Ovary (tissue), 9 donors: ENCODE data around the gene PNMA6E. TPM values are rescaled to one million over a fixed set of nuclear protein-coding genes. Genes with fewer than 3 reads are reported as not detected.

Experiments
- DNase-seq, 5 donors: peaks; one replicate each; pipeline ENCODE4 v3.0.0-alpha.2; 2019 to 2020
- H3K27ac ChIP-seq, 2 donors: fragments of 200-600 bp; one replicate each; pipeline versions ENCODE4 v1.5.1 to v1.8.0; 2019 to 2022
- H3K27me3 ChIP-seq: fragments of 200-600 bp; one replicate; pipeline ENCODE4 v1.8.0; 2022
- H3K36me3 ChIP-seq: fragments of 200-600 bp; sonication (generic); one replicate; pipeline ENCODE4 v1.5.1; 2019
- H3K4me1 ChIP-seq: one replicate; pipeline ENCODE4 v1.8.1; 2013; ENCODE audit warnings: mild to moderate bottlenecking, moderate library complexity; ENCODE audit not compliant: insufficient read depth
- H3K4me3 ChIP-seq: fragments of 200-600 bp; sonication (generic); one replicate; pipeline ENCODE4 v1.5.1; 2017
- H3K9me3 ChIP-seq, 2 donors: fragments of 200-600 bp in 1 of 2; sonication (generic) in 1 of 2; one replicate each; pipeline versions ENCODE4 v1.5.1 to v1.8.1; 2013 to 2019; ENCODE audit warnings: mild to moderate bottlenecking in 1 of 2, moderate library complexity in 1 of 2
- EP300 ChIP-seq: sonication (generic); formaldehyde crosslinking; IDR thresholded peaks from one replicate; pipeline ENCODE4 v1.6.1; 2017; ENCODE audit warnings: antibody characterized with exemption
- POLR2A ChIP-seq: fragments of 450-650 bp; IDR thresholded peaks from one replicate; pipeline ENCODE4 v1.6.1; 2017; ENCODE audit warnings: antibody characterized with exemption, mild to moderate bottlenecking, moderate library complexity
- WGBS, 3 donors: extraction: QIAGEN DNeasy Blood & Tissue Kit in 1 of 3; methylation state at CpG; one replicate each; pipeline versions ENCODE4 v1.1.5 to v1.1.7; 2013 to 2017; 5-methylcytosine and 5-hydroxymethylcytosine counted together
- intact Hi-C, 4 donors: fragments of 100-400 bp; cut with DNase I; formaldehyde crosslinking; loops; one replicate each; pipeline versions ENCODE4 v1.11.0 to v1.15.1; 2022 to 2023
- polyA plus RNA-seq, 2 donors: library from polyadenylated mRNA; stranded (reverse); fragments of 200-250 nt in 1 of 2; fragments of 350-450 nt in 1 of 2; fragmentation: Illumina TruSeq in 1 of 2; extraction: RNeasy Lipid Tissue Mini Kit (QIAGEN cat#74804) in 1 of 2; gene quantifications; one replicate each; pipeline ENCODE4 v1.2.3, GENCODE V29; 2013 to 2014
- total RNA-seq, 7 donors: library from RNA; depleted of rRNA in 2 of 7; stranded (reverse); fragments of >200 nt in 2 of 7; fragmentation: NEBNext Ultra II Directional in 3 of 7; extraction: Animal tissue kit (Norgen Biotek cat#: 25700) in 3 of 7; gene quantifications; one replicate each; pipeline versions ENCODE4 v1.1.0 to v1.2.4, GENCODE V29; 2016 to 2023
- TF ChIP-seq, protein P1 (sequence below), 3 donors: fragments of 450-650 bp in 2 of 3; fragments of 200-600 bp in 1 of 3; IDR thresholded peaks; one replicate each; pipeline versions ENCODE4 v1.5.1 to v1.8.0; 2016 to 2022; ENCODE audit warnings: antibody characterized with exemption in 3 of 3, mild to moderate bottlenecking in 1 of 3
- donor health status: DM: no; HTN: no; CAD: no; lungs with moderate emphysema.
- donor health status: DM: no; HTN: no; CAD: no.
- donor health status: Bipolar disorder and iron deficiency.
- donor health status: DM: yes; HTN: yes; CAD: no.
- donor health status: DM: no; HTN: no; CAD: no.
- donor health status: DM: yes; HTN: yes; CAD: no.

PNMA6E gene
- total and polyA plus RNA-seq, 9 donors: 0.10 to 3.5 (median 2.5) TPM

DNA sequence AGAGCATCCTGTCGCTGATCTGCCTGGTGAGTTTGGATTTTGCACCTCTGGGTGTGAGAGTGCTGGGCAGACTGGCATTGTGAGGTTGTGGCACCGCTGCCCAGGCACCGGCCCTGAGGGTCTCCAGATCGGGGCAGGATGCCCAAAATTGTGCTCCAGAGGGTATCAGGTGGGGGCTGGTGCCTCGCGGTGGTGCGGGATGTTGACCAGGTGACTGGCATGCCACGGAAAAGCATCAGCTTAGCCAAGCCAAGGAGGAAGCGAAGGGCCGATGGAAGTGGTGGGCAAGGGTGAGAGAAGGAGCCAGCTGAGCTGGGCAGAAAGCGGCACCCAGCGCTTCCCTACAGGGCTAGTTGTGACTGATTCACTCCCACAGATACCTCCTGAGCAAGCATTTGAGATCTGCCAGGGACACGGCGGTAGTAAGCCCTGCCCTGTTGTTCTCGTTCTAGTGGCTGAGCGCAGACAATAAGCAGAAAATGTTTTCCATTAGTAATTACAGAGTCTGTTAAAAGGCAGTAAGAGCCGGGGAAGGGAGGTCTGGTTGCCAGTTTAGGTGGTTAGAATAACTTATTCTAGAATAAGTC is 10.9 kb upstream of the PNMA6E start:
- Histone ChIP-seq H3K4me3 (peak overlapping the region; percentile 52), H3K4me1 (no peaks in the 10 kb centered on the region), H3K27me3 (no peaks in the 10 kb centered on the region), H3K36me3 (no peaks in the 10 kb centered on the region), H3K27ac (peak overlapping the region; percentile 42 to 44), H3K9me3 (no peaks in the 10 kb centered on the region)
- TF ChIP-seq, protein P1, sequence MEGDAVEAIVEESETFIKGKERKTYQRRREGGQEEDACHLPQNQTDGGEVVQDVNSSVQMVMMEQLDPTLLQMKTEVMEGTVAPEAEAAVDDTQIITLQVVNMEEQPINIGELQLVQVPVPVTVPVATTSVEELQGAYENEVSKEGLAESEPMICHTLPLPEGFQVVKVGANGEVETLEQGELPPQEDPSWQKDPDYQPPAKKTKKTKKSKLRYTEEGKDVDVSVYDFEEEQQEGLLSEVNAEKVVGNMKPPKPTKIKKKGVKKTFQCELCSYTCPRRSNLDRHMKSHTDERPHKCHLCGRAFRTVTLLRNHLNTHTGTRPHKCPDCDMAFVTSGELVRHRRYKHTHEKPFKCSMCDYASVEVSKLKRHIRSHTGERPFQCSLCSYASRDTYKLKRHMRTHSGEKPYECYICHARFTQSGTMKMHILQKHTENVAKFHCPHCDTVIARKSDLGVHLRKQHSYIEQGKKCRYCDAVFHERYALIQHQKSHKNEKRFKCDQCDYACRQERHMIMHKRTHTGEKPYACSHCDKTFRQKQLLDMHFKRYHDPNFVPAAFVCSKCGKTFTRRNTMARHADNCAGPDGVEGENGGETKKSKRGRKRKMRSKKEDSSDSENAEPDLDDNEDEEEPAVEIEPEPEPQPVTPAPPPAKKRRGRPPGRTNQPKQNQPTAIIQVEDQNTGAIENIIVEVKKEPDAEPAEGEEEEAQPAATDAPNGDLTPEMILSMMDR (IDR thresholded peaks at IDR 0.05): no peak
- TF ChIP-seq EP300 (no peak), POLR2A (no peak)
- DNase-seq: no peak
- 44 to 65% (median 57%) methylated on average over 17 of the region's 17 CpGs for WGBS, 3 donors
- intact Hi-C loops: no loop called here

- intact Hi-C loops: no loop called here
- WGBS, 3 donors: 34 to 50% (median 45%) methylated on average over 59 to 75 of the region's 75 CpGs
- no peaks in the 10 kb centered on the region for H3K36me3 ChIP-seq
- no peaks in the 10 kb centered on the region for H3K27me3 ChIP-seq
- TF ChIP-seq EP300 (no peak), POLR2A (no peak)
- TF ChIP-seq, protein P1 (IDR thresholded peaks at IDR 0.05): no peak
- DNase-seq: peak; percentile 34 to 63 (median 57)
- no peaks in the 10 kb centered on the region for H3K9me3 ChIP-seq
- no peaks in the 10 kb centered on the region for H3K4me1 ChIP-seq
- peak within 1 kb of the TSS; percentile 52 for H3K4me3 ChIP-seq
- H3K27ac ChIP-seq: peak within 1 kb of the TSS; percentile 44 to 47
Observed at GRCh38 chrX:153411255-153411987, 10.3 kb upstream of the PNMA6E start, which contains the start of gene ZFP92. ZFP92 (plus strand) TSS chrX:153411472; CDS start chrX:153418323, 6,851 bp downstream.

GRCh38 chrX:153410888-153411254 is 9.7 kb upstream of the PNMA6E start:
- intact Hi-C loops: no loop called here
- H3K27me3 ChIP-seq: no peaks in the 10 kb centered on the region
- no peaks in the 10 kb centered on the region for H3K36me3 ChIP-seq
- TF ChIP-seq, protein P1 (IDR thresholded peaks at IDR 0.05): no peak
- TF ChIP-seq EP300: no peak
- no peak for TF ChIP-seq POLR2A
- no peaks in the 10 kb centered on the region for H3K4me1 ChIP-seq
- 47 to 63% (median 57%) methylated on average over 12 of the region's 12 CpGs for WGBS, 3 donors
- DNase-seq: no peak
- H3K27ac ChIP-seq: no peak overlapping the region
- no peaks in the 10 kb centered on the region for H3K9me3 ChIP-seq
- peak overlapping the region; percentile 52 for H3K4me3 ChIP-seq

GRCh38 chrX:153410373-153410772 is 9.2 kb upstream of the PNMA6E start:
- H3K27me3 ChIP-seq: no peaks in the 10 kb centered on the region
- H3K4me1 ChIP-seq: no peaks in the 10 kb centered on the region
- H3K9me3 ChIP-seq: no peaks in the 10 kb centered on the region
- TF ChIP-seq POLR2A (no peak), EP300 (no peak)
- TF ChIP-seq, protein P1 (IDR thresholded peaks at IDR 0.05): no peak
- intact Hi-C loops: no loop called here
- H3K36me3 ChIP-seq: no peaks in the 10 kb centered on the region
- 84 to 91% (median 87%) methylated on average over 14 to 15 of the region's 15 CpGs for WGBS, 3 donors
- H3K4me3 ChIP-seq: no peak overlapping the region
- peak in 1 of 5 donors; percentile 42 for DNase-seq
- H3K27ac ChIP-seq: no peak overlapping the region
